GM18909 (cell line): ENCODE measurements around the gene BICDL2.
"Not testable (repeated sequence)": the region's sequence is repeated elsewhere in the genome, so short reads cannot be mapped to it uniquely, and the experiment has no call there.

Source experiments
- ATAC-seq: cut with Tn5 transposase; IDR thresholded peaks from one replicate; pipeline ENCODE4 v1.9.1; 2021; ENCODE audit warnings: mild to moderate bottlenecking; ENCODE audit not compliant: unreplicated experiment, poor library complexity

BICDL2 gene

GRCh38 chr16:3065069-3065741, 28.5 kb upstream of the BICDL2 start, which contains the start of gene IL32:
Gene IL32 (plus strand): TSS chr16:3065640. CDS start chr16:3065812, 172 bp downstream.
- no peak for ATAC-seq

GRCh38 chr16:3063625-3064386, 27.1 kb upstream of the BICDL2 start:
- ATAC-seq: no peak

- ATAC-seq: no peak
Observed at GRCh38 chr16:3062553-3062952, 25.8 kb upstream of the BICDL2 start.

- no peak for ATAC-seq
Observed at GRCh38 chr16:3060339-3061127, 23.8 kb upstream of the BICDL2 start.

- peak; percentile 2 for ATAC-seq
Observed at GRCh38 chr16:3059723-3060242, 23.0 kb upstream of the BICDL2 start.

- peak; percentile 81 for ATAC-seq
Observed at GRCh38 chr16:3059041-3059722, 22.4 kb upstream of the BICDL2 start.

GRCh38 chr16:3058139-3059030, 21.6 kb upstream of the BICDL2 start:
- peak; percentile 13 for ATAC-seq

GRCh38 chr16:3057181-3058138, 20.7 kb upstream of the BICDL2 start:
- no peak for ATAC-seq

- no peak for ATAC-seq
Observed at GRCh38 chr16:3056336-3057180, 19.8 kb upstream of the BICDL2 start.

GRCh38 chr16:3055734-3056115, 19.0 kb upstream of the BICDL2 start:
- not testable (repeated sequence) for ATAC-seq

- no peak for ATAC-seq
Observed at GRCh38 chr16:3054965-3055733, 18.4 kb upstream of the BICDL2 start.

- ATAC-seq: not testable (repeated sequence)
Observed at GRCh38 chr16:3053330-3053710, 16.6 kb upstream of the BICDL2 start.

GRCh38 chr16:3052571-3053329, 16.0 kb upstream of the BICDL2 start:
- not testable (repeated sequence) for ATAC-seq

- no peak for ATAC-seq
Observed at GRCh38 chr16:3051494-3051893, 14.8 kb upstream of the BICDL2 start.

- ATAC-seq: no peak
Observed at GRCh38 chr16:3051009-3051408, 14.3 kb upstream of the BICDL2 start.

- no peak for ATAC-seq
Observed at GRCh38 chr16:3050487-3050886, 13.7 kb upstream of the BICDL2 start.
